Measurements from ENCODE around the gene NHLRC2. TPM values are rescaled to one million over a fixed set of nuclear protein-coding genes. Genes with fewer than 3 reads are reported as not detected.

Gene NHLRC2
- total and polyA plus RNA-seq, 10 of the 15 experiments (the other 5 are each of a cell fraction or from before 2014, with no cell fraction given): 1.9 to 31.3 (median 15.9) TPM

- H3K36me3 ChIP-seq (ENCODE audit: control insufficient read depth in 2 of 2, insufficient read depth in 2 of 2, low read length in 1 of 2): no peaks in the 10 kb centered on the region
- TF ChIP-seq MEF2A (IDR thresholded peaks at IDR 0.05; ENCODE audit: insufficient read depth, low read depth, low read length) (no peak), ZNF217 (IDR thresholded peaks at IDR 0.05) (no peak), JUNB (IDR thresholded peaks at IDR 0.05) (no peak), SKIL (IDR thresholded peaks at IDR 0.05; ENCODE audit: low read depth, poor library complexity, severe bottlenecking) (no peak), CUX1 (IDR thresholded peaks at IDR 0.05; ENCODE audit: insufficient replicate concordance, low read depth, low read length) (no peak), EP300 (IDR thresholded peaks at IDR 0.05; ENCODE audit: borderline replicate concordance in 1 of 2, control insufficient read depth in 1 of 2, low read depth in 2 of 2, low read length in 2 of 2) (no peak), SREBF2 (IDR thresholded peaks at IDR 0.05; ENCODE audit: low read length) (no peak), NKRF (conservative IDR thresholded peaks at IDR 0.05) (no peak), IRF3 (IDR thresholded peaks at IDR 0.05) (no peak), PKNOX1 (IDR thresholded peaks at IDR 0.05) (no peak)
Observed at GRCh38 chr10:113924186-113924585, 69.7 kb downstream of the NHLRC2 start.

More at GRCh38 chr10:113924186-113924585, 69.7 kb downstream of the NHLRC2 start:
- Histone ChIP-seq H2AFZ (ENCODE audit: control insufficient read depth, low read depth, low read length) (no peak overlapping the region), H3K27ac (ENCODE audit: control insufficient read depth, insufficient read depth) (no peak overlapping the region), H3K79me2 (ENCODE audit: control insufficient read depth, insufficient read depth, low read length) (no peaks in the 10 kb centered on the region), H3K4me3 (no peak overlapping the region), H3K4me1 (ENCODE audit: control insufficient read depth, insufficient read depth, low read length) (no peaks in the 10 kb centered on the region; the same call in 1 of the 2 replicates), H3K27me3 (replicated peaks in 1 of 2; ENCODE audit: control insufficient read depth in 2 of 2, insufficient read depth in 2 of 2, low read length in 1 of 2) (no peaks in the 10 kb centered on the region), H3K4me2 (ENCODE audit: control insufficient read depth, insufficient read depth) (no peak overlapping the region), H3K9ac (ENCODE audit: control insufficient read depth, insufficient read depth, low read length) (no peak overlapping the region), H4K20me1 (ENCODE audit: control insufficient read depth, insufficient read depth) (no peaks in the 10 kb centered on the region), H3K9me3 (replicated peaks; ENCODE audit: control insufficient read depth, insufficient read depth, low read length) (peaks cover 5% of the 10 kb centered on the region)
- RAD21 ChIA-PET (ENCODE audit: unreplicated experiment): interaction anchor here (0.9 kb wide), 1 partner anchor 11 kb away, joined by 3 read pairs; no protein-coding TSS in a partner anchor
- POLR2A ChIA-PET: no interaction called here
- CTCF ChIA-PET: no interaction called here
- BruUV-seq (replicated peaks): no TSS peak
- DNase-seq (ENCODE audit: low read depth, low spot score) (no peak), ATAC-seq (no peak), FAIRE-seq (no peak)
- 44% methylated on average over 1 of the region's 1 CpG for WGBS (ENCODE audit: insufficient coverage, insufficient replicate concordance, low lambda C conversion rate, missing lambda C conversion rate)
- intact Hi-C loops (cut with micrococcal nuclease; ENCODE audit: unreplicated experiment) (loop anchor here (5.0 kb wide), 1 partner anchor 188 kb away; no protein-coding TSS in a partner anchor), in situ Hi-C loops (cut with MboI) (no loop called here)
- SMC1A ChIA-PET (ENCODE audit: uncharacterized antibody, unreplicated experiment): interaction anchor here (0.6 to 1.8 kb wide), 3 partner anchors 37 to 59 kb away, joined by 3 to 4 read pairs (median 4); no protein-coding TSS in a partner anchor
